ENCODE data around the gene FKBP9.
A peak's percentile ranks its signal among the peaks of the same experiment; 100 is the strongest.

GRCh38 chr7:33040803-33041516, 83.7 kb downstream of the FKBP9 start:
- TF ChIP-seq POLR2A (IDR thresholded peaks at IDR 0.05) = peak in 1 of 4 donors; percentile 49
- no peak for TF ChIP-seq CTCF (IDR thresholded peaks at IDR 0.05)
